GM18508 (cell line): ENCODE data around the gene RAI14.
"Not testable (repeated sequence)": the region's sequence is repeated elsewhere in the genome, so short reads cannot be mapped to it uniquely, and the experiment has no call there.

Experiments used
- ATAC-seq: cut with Tn5 transposase; IDR thresholded peaks from one replicate; pipeline ENCODE4 v1.9.1; 2021; ENCODE audit warnings: moderate number of reproducible peaks; ENCODE audit not compliant: insufficient read depth, unreplicated experiment

Gene RAI14

GRCh38 chr5:34802834-34803563 lies 146.9 kb downstream of the RAI14 start:
- no peak for ATAC-seq

GRCh38 chr5:34803974-34804732 lies 148.0 kb downstream of the RAI14 start:
- no peak for ATAC-seq

GRCh38 chr5:34804913-34805312 lies 148.8 kb downstream of the RAI14 start:
- no peak for ATAC-seq

GRCh38 chr5:34806532-34806931 lies 150.4 kb downstream of the RAI14 start:
- no peak for ATAC-seq

- no peak for ATAC-seq
These were observed 155.6 kb downstream of the RAI14 start for GRCh38 chr5:34811706-34812105.

GRCh38 chr5:34813509-34813908 lies 157.4 kb downstream of the RAI14 start:
- ATAC-seq = no peak

GRCh38 chr5:34817558-34818351 lies 161.6 kb downstream of the RAI14 start:
- no peak for ATAC-seq

GRCh38 chr5:34818717-34819116 lies 162.6 kb downstream of the RAI14 start:
- ATAC-seq = no peak

GRCh38 chr5:34820593-34820992 lies 164.5 kb downstream of the RAI14 start:
- no peak for ATAC-seq

GRCh38 chr5:34822956-34823715 lies 167.0 kb downstream of the RAI14 start:
- ATAC-seq = no peak

GRCh38 chr5:34826347-34826746 lies 170.2 kb downstream of the RAI14 start:
- no peak for ATAC-seq

- no peak for ATAC-seq
These were observed 171.7 kb downstream of the RAI14 start for GRCh38 chr5:34827588-34828506.

GRCh38 chr5:34830827-34831226 lies 174.7 kb downstream of the RAI14 start:
- ATAC-seq = not testable (repeated sequence)

GRCh38 chr5:34831303-34831702 lies 175.2 kb downstream of the RAI14 start:
- ATAC-seq = no peak

GRCh38 chr5:34832568-34832967 lies 176.4 kb downstream of the RAI14 start:
- no peak for ATAC-seq

- ATAC-seq = no peak
These were observed 177.0 kb downstream of the RAI14 start for GRCh38 chr5:34833090-34833489.

GRCh38 chr5:34833976-34834793 lies 178.1 kb downstream of the RAI14 start:
- ATAC-seq = no peak

GRCh38 chr5:34834794-34835089 lies 178.6 kb downstream of the RAI14 start:
- no peak for ATAC-seq

- no peak for ATAC-seq
These were observed 179.5 kb downstream of the RAI14 start for GRCh38 chr5:34835664-34836063.
